GM19035 (cell line): ENCODE measurements around the gene GMPR.

Experiments used
- ATAC-seq: cut with Tn5 transposase; IDR thresholded peaks from one replicate; pipeline ENCODE4 v1.9.1; 2021; ENCODE audit not compliant: unreplicated experiment

GMPR gene

DNA sequence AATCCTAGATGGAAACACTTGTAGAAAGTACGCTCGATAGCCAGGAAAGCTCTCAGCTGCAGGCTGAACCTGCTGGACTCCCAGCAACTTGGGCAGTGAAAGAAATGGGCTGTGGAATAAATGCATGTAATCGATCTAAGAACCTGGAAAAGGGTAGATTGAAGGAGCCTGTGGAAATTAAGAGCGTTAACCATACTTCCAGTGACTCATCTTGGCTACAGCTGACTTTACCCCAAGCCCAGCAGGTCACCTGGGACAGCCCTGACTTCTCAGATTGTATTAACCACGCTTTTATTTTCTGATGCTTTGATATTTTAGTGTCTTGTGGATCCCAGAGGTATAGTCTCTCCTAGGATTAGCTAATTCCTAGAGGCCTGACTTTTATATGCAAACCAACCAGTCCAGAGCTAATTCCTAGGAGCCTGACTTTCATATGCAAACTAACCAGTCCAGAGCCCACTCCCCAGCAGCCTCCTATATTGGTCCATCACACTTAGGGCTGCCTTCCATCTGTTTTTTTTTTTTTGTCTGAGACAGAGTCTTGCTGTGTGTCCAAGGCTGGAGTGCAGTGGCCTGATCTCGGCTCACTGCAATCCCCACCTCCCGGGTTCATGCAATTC is 86.3 kb downstream of the GMPR start:
- ATAC-seq, result no peak

DNA sequence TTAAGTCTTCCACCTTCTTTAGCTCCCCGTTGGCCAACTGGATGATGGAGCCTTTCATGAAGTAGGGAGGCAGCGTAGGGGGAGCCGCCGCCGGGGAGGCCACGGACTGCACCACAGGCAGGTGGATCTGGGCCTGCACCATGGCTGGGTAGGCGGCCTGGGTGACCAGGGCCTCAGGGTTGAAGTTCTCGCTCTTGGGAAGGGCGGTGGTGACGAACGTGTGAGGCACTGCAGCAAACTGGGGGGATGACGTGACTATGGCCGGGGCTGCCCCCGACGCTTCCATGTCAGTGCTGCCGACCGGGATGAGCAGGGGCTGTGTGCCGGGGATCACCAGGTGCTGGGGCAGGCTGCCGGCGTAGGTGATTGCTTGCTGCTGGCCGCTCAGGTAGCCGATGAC is 88.1 kb downstream of the GMPR start:
- no peak for ATAC-seq

DNA sequence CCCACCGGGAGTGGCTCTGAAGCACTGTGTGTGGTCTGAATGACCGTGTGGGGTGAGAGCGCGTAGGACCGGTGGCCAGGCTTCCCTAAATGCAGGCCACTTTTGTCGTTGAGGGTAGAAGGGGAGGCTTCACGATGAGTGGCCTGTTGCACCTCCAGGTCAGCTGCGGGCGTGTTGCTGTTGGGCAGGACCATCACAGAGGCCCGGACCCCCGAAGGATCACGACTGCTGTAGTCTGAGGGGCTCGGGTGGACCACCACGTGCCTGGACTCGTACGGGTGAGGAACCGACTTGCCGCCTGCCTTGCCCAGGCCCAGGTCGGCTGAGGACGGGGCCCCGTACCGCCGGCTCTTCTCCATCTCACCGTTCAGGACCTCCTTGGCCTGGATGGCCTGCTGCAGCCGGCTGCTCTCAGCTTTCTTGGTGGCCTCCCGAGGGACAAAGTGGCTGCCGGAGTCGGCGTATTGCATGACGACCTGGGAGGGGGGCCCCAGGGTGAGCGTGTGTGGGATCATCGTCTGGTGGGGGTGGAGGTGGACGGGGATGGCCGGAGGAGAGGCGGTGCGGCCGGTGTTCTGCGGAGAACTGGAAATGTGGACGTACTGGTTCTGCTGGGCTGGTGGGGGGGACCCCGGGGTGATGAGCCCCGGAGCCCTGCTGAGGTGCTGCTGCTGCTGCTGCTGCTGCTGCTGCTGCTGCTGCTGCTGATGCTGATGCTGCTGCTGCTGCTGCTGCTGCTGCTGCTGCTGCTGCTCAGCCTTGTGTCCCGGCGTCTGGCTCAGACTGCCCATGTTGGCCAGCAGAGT is 88.8 kb downstream of the GMPR start:
- no peak for ATAC-seq

DNA sequence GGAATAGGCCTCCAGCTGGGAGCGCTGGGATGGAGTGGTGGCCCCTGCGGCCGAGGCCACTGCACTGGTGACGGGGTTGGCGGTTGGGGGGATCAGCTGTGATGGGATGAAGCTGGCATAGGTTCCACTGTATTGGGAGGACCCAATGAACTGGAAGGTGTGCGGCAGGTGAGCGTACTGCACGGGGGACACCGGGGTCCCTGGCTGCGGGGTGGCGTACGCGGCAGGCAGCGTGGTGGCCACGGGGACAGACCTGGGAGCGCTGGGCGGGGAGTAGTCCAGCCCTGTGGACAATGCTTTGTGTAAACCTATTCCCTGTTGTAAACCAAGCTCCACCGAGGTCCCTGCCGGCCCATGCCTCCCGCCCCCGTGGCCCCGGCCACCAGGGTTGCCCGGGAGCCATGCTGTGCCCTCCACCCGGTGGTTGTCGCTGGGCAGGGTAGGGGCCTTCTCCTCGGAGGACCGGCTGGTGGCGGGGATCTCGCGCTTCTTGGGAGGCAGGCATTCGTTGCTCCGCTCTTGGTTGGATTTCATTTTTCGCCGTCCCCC is 89.5 kb downstream of the GMPR start:
- no peak for ATAC-seq

DNA sequence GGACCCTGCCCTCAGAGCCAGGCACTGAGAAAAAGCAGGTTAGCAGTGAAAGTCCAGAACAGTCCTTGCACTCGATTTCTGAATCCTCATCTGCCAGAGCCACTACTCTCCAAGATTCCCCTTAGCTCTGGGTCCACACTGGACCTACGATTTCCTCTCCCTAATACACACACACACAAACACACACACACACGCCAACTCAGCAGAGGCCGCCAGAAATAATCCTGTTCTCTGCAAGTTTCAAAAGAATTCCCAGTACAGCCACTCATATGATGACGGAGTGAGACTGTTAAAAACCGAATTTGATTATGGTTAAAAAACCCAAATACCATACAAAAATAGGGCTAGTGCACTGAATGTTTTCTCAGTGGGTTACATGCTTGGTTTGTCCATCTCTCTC is 90.8 kb downstream of the GMPR start:
- no peak for ATAC-seq

DNA sequence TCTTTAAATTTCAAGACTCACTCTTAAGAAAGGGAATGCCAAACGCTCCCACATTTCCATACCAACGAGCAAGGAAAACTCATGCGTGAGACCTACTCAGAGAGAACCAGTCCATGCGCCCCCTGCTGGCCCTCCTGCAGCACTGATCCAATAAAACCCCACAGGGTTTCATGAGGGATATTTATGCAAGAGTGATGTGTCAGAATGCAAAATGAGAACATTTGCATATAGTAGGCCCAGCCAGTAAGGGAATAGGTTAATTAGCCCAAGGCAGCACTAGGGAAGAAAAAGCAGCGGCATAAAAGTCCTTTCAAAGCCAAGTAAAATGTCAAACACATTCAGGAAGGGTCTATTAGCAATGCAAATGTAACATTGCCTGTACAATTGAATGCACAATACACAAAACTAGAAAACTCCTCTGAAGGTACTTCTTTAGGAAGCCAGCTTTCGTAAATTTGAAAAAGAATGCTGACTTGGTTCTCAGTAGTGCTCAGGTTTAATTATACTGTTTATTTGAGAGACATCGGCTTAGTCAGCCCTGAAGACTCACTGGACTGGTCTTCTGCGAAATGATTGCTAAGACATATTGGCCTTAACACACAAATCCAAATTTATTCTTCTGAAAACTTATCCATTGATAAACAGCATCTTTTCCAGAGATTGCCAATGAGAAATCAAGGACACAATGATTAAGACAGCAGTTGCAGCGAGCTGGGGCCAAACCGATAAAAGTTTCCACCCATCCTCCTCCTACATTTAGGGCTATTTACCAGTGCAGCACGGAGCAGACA is 93.2 kb downstream of the GMPR start:
- peak; percentile 59 for ATAC-seq

DNA sequence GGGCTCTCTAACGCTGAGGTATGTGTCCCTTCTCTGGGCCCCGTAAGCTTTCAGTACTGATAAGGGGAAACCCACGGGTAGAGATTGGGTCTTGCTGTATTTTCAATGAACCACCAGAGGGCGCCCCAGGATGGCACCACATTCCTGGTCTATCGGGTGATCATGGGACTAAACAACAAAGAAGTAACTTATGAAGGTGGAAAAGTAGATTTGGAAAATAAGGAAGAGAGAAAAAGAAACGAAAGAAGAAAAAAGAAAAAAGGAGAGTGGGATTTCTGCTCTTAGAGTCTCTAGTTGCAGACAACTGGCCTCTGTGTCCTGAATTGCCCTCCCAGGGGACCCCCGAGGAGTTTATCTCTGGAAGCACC is 93.8 kb downstream of the GMPR start:
- peak; percentile 88 for ATAC-seq

DNA sequence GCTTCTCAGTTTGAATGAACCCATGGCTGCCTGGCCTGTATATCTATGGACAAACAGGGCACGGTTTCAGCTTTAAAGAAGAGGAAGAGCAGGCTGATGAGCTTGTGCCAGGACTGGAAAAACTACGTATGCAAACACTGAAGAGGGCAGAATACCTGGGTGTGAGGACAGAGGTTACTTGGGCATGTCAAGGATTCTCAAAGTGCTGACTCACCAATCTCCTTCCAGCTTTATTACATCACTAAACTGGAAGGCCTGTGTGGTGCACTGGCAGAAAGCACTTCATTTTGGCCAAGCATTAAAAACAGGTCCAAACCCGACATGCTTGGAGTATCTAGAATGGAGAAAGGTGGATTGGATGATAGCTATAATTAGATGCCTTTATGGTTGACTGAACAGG is 95.2 kb downstream of the GMPR start:
- no peak for ATAC-seq

DNA sequence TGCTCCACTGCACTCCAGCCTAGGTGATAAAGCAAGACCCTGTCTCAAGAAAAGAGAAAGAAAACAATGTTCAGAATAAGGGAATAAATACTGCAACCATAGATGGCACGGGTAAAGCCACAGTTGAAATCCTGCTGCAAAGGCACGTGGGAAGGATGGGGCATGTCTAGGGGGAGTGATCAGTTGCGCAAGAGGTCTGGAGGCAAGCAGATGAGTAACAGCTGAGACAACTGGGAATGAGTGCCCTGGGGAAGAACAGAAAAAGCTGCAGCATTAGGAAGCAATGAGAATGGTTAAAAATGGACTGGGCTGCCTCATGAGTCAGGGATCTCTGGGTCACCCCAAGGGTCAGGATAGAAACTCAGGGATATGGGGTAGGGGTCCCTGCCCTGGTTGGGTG is 96.3 kb downstream of the GMPR start:
- no peak for ATAC-seq

DNA sequence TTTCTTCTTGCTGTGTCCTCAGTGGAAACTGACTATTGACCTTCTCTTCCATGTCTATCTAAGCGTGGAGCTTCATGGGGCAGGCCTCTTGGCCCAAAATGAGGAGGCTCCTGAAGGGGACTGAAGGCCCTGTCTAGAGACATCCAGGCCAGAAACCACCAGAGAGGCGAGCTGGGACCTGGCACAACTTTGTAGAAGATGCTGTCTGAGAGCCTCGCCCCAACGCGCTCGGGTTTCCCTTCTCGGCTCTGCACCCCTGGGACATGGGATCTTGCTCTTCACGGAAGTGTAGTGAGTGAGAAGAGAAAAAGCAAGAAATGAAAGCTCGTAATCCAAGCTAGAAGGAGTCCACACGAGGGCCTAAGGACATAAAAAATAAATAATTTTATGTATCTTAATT is 96.8 kb downstream of the GMPR start:
- no peak for ATAC-seq

DNA sequence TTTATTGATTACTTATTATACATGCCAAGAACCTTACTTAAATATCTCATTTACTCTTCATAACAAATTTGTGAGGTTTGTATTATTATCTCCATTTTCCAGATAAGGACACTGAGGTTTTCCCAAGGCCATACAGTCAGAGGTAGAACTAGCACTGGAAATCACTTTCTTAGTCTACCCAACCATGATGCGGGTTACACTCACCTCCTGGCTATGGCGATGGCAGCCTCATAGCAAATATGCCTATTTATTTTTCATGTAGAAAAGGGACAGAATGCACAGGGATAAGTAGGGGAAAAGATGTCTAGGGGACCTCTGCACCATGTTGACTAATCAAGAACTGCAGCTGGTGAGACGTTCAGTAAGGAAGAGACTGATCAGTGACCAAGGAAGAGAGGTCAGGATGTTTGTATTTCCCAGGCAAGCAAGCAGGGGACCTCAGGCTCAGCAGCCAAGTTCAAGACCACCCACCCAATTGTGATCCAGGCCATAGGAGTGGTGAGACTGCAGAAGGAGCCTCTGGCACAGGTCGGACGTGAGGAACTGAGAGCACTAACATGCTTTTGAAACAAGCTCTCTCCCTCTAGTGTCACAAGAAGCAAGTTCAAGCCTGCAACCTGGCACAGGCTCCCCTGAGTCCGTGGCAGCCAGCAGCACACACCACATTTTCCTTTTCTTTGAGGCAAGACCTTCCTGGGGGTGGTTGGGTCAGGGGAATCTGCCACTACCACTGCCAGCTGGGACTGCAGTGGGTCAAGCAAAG is 97.8 kb downstream of the GMPR start:
- no peak for ATAC-seq

DNA sequence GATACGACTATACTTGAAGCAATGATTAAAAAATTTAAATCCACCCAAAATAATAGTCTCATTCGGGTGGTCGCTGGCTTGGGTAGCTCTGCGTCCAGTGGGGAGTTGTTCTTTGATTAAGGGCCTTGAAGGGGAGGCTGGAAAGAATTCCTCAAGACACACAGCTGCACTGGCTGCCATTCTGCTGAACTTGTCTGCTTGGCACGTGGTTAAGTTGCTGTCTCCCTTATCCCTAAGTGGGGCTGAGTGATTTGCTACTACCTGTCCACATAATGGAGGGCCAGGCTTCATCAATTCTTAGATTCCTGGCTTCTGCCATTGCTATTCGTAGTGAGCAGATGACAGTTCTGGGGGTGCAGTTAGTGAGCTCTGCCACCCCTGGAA is 98.5 kb downstream of the GMPR start:
- no peak for ATAC-seq

DNA sequence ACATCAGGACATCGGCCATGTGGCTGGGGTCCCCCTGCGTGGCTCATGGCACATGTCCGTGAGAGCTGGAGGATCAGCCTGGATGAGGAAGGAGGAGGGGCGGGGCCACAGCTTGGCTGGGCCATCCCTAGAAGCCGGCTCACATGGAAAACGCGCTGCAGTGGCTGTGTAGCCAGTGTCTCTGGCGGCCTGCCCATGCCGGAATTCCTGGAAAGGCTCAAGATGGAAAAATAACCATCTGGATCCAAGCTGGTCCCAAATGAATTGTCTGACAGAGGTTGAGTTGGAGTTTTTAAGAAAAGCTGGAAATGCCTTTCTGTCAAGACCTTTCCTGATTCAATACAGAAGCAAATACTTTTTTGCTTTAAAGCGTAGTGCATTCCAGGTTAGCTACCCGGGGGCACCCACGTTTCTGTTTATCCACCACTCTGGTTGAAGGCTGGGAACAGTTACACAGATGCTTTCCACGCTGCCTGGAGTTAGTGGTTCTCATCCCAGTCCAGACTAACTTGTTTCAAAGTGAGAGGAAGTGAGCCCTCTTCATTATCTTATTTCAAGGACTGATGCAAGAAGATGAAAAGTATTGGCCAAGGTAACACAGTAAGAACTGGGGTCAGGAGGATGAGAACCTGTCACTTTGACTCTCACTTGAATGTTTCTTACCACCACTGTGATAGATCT is 99.0 kb downstream of the GMPR start:
- no peak for ATAC-seq

DNA sequence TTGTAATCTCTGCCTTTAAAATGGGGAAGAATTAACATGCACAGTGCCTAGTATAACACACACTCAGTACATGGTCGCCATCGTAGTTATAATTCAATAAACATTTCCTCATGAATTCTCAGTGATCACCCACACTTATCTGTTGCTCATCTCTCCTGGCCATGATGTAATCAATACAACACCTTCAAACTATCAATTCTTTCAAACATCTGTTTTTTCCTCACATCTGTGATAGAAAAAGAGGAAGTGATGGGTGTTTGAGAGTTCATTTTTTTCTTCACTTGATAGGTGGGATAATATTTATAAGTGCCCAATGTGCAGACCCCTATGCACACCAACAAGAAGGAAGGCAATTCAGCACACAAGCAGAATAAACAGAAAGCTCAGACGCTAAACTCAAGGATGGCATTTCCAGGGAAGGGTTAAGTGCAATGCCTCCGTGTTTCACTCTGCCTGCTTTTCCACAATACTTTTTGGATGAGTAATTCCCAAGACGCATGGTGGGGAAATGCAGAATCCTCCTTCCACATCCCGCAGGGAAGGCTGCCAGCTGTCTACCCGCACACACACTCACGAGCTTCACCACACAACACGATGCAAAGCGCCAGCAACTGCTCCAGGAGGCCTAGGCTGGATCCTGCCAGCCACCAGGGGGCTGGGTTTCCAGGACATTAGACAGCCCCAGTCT is 100.3 kb downstream of the GMPR start:
- ATAC-seq, result no peak

DNA sequence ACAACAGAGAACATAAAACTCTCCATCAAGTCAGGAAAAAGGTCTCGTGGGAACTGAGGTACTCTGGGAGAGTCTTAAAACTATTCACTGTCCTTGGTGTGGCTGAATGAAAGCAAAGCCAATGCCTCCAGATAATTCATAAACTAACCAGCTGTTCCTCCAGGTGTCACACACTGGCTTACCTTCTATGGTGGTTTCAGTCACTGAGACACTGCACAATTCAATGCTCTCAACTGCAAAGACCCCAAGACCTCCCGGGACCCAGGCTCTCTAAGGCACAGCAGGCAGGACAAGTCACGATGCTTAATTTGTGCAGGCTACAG is 100.8 kb downstream of the GMPR start:
- ATAC-seq, result no peak

DNA sequence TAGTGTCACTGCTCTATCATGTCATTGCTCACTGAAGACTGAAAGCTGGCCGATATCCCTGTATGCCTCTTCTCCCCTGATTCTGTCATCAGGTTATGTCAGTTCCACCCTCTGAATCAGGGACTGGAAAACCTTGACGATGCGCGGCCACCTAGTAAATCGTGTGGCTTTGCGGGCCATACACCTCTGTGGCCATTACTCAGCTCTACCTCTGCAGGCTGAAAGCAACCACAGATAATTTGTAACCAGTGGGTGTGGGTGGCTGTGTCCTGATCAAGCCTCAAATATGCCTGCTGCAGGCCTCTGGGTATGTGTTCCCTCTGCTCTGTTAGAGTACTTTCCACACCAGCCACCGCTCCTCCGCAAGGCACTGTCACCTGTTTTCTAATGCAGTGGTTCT is 105.2 kb downstream of the GMPR start:
- ATAC-seq, result no peak

DNA sequence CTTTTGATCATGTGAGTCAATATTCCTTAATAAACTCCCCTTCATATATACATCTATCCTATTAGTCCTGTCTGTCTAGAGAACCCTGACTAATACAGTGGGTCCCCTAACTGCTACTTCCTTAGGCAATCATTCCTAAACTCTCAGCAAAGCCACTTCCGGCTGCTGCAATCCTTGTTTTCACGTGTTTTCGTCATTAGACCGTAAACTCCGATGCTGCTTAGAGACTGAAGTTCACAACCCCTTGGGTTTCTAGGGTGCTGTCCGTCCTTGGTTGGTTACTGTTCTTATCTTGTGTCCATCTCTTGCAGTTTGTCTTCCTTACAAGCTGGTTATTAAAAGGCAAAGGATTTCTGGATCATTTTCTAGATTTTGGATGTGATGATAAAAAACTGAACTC is 106.4 kb downstream of the GMPR start:
- no peak for ATAC-seq
